Measurements from ENCODE around the gene RPS10.
A peak's percentile ranks its signal among the peaks of the same experiment; 100 is the strongest.

Gene RPS10
- 7.1 to 13.3 reads per million in 2 experiments for total RNA-seq

DNA sequence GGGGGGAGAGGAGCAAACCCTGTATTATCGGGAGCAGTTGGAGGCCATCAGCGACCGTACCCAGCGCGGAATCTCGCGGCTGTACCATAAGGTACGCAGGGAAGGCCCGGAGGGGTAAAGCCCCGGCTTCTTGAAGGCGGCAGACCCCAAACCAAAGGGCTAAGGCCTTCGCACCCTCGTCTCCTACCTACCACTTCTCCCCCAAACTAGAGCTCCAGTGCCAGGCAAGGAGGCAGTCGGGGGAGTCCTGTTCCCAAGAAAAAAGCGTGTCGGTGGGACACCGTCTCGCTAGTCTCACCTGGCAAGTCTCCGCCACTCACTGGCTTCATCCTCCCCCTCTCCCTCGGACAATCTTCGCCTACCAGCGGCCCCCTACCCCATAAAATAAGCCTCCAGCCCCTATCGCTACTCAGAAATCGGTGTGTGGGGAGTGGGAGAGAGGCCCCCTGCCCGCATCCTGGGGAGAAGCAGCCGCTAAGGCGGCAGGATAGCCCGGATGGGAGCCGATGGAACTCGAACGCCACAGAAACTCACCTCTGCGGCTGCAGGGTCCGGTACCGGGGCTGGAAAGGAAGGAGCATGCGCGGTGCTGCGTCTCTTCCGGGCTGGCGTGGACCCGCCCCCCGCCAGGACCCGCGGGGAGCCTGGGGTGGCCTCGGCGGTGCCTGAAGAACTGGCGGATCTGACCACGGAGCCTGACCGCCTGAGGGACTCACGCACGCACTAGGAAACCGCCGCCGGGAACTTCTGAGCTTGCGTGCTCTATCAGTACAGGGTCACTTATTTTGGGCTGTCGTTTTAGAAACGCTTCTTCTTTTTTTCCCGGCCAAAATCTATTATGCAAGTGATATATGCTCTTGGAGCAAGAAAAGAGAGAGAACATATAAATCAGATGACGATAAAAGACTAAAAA is at the start of gene RPS10:
RPS10 (minus strand) TSS at position 572 of the 913 bp plus-strand sequence. CDS start 848 bp downstream, outside the sequence.
- DNase-seq (ENCODE audit: low read depth), result peak; percentile 79

DNA sequence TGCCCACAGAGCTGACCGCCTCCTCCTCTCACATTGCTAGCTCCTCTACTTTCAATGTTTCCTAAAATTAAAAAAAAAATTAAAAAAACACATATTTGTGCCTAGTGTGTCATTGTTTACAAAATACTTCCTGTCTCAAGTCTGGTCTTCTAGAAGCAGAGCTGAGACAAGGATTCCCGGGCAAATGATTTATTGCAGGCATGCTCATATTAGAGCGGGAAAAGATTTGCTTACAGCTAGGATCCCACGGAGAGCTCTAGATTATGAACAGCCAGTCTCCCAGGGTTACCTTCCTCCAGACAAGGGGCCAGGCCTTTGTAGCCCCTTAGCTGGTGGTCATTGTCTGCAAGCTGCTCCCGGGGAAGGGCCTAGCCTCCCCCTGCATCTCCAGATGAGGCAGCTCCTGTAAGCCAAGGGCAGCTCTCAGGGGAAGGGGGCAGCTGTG is 49.4 kb upstream of the RPS10 start:
- DNase-seq (ENCODE audit: low read depth), result no peak

DNA sequence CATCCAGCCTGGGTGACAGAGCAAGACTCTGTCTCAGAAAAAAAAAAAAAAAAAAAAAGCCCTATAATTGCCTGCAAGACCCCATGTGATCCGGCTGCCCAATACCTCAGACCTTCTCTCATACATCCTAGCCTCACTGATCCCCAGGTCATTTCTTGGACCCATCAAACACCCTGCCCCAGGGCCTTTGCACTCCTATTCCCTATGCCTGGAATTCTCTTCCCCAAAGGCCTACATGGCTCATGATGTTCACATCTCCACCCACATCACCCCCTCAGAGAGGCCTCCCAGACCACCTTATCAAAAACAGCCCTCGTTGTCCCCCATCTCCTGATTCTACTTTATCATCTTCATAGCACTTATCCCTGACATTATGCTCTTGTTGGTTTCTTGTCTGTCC is 48.9 kb upstream of the RPS10 start:
- DNase-seq (ENCODE audit: low read depth), result no peak

DNA sequence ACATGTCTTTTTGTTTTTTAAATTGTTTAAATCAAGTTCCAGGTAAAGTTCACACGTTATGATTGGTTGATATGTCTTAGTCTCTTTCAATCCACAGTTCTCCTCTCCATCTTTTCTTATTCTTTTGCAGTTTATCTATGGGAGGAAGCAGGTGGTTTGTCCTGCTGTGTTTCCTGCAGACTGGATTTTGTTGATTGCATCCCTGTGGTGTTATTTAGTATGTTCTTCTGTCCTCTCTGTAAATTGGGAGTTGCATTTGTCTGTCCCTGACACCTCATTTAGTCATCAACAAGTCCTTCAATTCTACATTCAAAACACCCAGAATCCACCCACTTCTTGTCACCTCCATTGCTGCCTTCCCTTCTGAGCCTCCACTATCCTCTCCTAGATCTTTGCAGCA is 48.1 kb upstream of the RPS10 start:
- DNase-seq (ENCODE audit: low read depth), result no peak

DNA sequence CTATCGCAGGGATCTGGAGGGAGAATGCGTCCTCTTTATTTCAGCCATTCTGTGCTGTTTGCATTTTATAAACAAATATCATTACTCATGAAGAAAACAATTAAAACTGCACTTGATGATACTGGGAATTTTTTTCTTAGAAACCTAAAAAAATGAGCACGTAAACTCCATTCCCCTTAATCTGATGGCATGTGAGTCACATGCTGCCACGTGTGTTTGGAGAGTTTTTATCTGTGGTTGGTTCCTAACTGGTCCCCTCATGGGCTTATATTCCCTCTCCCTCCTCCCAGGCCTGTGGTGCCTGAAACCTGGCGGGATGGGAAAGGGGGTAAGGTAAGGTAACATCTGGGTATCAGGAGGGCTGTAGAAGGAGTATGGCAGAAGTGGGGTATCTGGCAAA is 46.6 kb upstream of the RPS10 start:
- DNase-seq (ENCODE audit: low read depth), result no peak

DNA sequence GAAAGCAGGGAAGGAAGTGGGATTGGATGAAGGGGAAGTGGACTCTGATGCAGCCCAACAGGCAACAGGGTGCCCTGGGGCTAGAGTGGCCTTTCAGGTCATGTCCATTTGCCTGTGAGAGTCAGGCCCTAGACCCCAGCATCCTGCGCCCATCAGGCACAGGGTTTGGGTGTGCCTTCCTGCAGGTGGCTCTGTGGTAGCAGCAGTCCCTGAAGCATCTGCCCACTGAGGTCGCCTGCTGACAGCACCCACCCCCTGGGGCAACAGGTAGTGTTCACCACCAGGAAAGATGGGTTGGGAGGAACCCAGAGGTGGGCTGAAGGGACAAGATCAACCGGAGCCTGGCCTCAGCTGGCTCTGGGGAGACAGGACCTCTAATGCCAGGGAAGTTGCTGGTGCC is 43.6 kb upstream of the RPS10 start:
- no peak for DNase-seq (ENCODE audit: low read depth)

DNA sequence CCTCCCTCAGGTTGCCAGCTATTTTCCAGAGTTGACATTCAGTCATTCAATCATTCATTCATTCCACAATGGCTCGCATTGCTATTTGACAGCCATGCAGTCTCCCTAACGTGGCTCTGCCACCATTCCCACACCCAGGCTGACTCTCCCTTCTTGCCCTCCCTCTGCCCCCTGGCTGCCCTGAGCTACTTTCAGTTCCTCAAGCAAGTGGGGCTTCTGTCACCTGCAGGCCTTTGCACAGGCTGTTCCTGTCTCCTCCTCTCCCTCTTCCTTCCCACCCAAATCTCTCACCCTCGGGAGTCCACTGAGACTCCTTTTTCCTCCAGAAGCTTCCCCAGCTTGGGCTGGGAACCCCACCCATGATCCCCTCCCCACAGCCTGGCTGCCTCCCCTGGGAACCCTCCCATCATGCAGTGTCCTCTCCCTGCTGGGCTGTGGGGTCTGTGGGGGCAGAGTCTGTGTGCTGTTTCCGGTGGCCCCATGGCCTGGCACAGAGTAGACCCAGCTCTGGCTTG is 42.6 kb upstream of the RPS10 start:
- DNase-seq (ENCODE audit: low read depth), result no peak

DNA sequence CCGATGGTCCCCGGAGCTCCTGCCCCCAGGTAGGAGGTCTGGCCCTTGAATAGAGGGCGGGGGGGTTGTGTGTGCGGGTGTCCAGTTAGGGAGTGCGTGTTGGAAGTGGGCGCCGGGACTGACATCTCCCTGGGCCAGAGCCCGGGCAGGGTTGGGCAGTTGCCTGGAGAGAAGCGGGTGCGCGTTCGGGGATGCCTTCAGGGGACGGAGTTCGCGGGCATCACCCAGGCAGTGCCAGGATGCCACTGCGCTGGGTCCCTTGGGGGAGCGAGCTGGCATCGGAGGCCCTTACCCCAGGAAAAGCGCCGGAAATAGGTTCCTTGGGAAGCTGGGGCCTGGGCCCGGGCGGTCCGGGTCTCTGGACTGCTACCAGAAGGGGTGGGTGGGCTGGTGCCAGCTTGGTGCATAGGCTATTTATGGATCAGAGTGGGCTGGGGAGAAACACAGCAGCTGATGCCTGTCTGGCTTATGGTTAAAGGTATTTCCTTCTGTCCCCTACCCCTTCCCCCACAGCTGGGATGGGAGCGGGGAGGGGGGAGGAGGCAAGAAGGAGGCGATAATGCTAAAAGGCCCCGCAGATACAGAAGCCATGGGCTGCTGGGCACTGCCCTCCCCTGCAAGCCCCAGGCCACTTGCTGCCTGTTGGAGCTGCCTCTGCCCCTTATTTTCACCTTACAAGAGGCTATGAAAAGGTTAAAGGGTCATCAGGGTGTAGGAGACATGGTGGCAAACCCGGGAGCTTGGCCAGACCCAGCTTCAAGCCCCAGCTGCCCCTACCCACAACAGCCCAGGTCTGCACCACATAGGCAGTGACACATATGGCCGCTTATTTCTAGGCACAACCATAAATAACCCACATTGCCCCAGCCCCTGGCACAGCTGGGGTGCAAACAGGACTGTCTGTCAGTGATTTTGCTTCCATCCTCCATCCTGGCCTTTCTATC is 40.6 kb upstream of the RPS10 start:
- no peak for DNase-seq (ENCODE audit: low read depth)

DNA sequence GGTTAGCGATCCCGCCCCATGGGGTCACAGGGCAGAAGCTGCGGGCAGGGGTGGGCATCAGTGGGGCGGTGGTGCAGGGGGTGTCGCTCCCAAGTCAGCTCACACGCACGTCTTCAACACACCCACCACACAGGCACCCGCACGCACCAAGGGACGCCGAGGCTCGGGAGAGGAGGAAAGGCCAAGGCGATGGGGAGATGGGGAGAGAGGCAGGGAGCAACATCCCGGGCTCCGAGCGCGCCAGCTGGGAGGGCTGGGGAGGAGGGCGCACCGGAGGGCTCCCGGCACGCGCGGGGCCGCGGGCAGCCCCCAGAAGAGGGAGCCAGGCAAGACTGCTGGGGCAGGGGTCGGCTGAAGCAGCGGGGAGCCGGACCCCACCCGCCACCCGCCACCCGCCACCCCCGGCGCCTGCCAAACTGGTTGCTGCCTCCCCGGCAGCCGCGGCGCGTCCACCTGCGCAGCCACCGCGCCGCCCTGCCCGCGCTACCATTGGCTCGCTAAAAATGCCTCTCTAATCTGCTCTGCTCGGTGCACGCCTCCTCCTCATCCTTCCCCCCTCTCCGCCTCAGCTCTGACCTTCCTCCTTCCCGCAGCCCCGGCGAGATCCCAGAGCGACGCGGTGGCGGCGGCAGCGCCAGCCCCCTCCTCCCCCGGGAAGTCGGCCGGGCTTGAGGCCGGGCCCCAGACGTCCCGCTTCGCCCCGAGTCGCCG is 39.8 kb upstream of the RPS10 start, which contains the start of gene PACSIN1:
PACSIN1 (plus strand) TSS at position 546 of the 711 bp plus-strand sequence. CDS start 60,230 bp downstream, outside the sequence.
- no peak for DNase-seq (ENCODE audit: low read depth)

DNA sequence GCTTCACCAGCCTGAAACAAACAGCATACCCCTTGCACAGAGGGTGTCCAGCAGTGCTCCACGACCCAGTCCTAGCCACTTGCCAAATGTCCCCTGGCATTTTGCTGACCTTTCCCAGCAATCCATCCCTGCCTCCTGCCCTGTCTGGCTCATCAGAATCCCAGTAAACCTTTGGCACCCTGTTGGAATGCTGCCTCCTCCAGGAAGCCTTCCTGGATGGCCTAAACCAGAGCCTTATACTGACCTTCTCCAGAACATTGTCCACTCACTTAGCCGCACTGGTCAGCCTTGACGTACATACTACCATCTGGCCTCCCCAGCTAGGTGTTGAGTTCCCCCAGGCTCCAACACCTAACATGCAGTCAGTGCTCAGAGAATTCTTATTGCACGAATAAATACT is 38.0 kb upstream of the RPS10 start:
- DNase-seq (ENCODE audit: low read depth), result no peak

DNA sequence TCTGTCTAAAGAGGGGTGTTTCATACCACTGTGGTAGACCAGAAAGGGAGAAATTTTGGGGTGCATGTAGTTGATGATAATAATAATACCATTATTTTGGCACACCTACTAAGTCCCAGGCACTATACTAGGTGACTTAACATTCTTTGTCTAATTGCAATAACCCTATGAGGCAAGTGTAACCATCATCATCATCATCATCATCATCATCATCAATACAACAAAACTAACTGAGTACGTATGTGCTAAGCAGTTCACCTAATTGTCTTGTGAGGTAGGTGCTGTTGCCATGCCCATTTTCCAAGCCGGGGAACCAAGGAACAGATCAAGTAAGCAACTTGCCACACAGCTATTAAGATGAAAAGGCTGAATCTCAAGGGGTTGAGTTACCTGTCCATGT is 37.4 kb upstream of the RPS10 start:
- DNase-seq (ENCODE audit: low read depth), result no peak

DNA sequence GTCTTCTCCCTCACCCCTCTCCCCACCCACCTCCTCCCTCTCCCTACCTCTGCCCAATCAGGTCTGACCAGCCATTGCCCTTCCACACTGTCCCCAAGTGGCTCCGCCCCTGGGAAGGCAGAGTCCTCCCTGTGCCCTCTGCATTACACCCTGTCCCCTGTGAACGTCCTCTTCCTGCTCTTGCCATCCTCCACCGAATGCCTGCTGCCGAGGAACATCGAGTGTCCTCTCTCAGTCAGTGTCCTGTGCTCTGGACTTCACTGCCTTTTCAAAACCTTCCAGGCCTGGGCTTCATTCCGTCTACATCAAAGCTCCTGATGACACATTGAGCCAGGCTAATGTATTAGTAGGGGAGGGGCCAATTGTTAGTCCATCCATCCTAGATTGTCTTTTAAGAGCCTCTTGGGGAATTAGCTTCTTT is 36.7 kb upstream of the RPS10 start:
- DNase-seq (ENCODE audit: low read depth), result no peak

DNA sequence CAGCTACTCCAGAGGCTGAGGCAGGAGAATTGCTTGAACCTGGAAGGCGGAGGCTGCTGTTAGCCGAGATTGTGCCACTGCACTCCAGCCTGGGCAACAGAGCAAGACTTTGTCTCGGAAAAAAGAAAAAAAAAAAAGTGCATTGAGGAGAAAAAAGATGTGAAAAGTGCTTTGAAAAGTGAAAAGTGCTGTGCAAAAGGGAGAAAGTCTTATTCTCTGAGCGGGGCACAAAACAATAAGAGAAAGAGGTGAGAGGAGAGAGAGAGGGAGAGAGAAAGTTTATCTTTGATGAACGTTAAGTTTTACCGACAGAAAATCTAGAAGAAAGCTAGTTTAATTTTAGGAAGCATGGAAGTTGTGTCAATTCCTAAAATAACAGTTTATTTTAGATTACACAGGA is 36.1 kb upstream of the RPS10 start:
- DNase-seq (ENCODE audit: low read depth), result no peak

DNA sequence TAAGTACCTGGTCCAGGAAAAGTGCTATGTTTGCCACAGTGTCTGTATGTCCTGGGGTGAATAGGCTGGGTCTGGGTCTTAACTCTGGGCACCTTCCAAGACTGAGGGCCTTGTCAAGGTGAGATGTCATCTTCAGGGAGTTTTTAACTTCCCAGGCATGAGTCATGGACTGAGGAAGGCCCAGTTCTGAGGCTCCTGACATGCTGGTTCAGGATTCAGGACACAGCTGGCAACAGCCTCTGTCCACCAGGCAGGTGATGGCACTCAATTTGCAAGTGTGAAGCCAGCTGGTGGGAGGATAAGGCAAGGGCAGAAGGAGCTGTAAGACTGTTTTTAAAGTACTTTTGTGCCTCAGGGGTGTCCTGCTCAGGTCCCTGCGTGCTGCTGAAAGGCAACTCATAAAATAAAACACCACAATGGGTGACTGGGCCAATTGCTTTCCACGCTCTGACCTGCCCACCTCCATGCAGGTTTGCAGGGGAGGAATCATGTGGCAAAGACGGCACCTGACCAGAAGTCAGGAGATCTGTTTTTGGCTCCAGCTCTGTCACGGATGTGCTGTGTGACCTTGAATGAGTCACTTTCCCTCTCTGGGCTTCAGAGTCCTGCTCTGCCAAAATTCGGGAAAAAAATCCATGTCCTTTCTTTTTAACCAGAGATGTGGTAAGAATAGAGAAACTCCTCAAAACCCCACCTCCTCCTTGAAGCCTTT is 35.1 kb upstream of the RPS10 start:
- DNase-seq (ENCODE audit: low read depth), result no peak

DNA sequence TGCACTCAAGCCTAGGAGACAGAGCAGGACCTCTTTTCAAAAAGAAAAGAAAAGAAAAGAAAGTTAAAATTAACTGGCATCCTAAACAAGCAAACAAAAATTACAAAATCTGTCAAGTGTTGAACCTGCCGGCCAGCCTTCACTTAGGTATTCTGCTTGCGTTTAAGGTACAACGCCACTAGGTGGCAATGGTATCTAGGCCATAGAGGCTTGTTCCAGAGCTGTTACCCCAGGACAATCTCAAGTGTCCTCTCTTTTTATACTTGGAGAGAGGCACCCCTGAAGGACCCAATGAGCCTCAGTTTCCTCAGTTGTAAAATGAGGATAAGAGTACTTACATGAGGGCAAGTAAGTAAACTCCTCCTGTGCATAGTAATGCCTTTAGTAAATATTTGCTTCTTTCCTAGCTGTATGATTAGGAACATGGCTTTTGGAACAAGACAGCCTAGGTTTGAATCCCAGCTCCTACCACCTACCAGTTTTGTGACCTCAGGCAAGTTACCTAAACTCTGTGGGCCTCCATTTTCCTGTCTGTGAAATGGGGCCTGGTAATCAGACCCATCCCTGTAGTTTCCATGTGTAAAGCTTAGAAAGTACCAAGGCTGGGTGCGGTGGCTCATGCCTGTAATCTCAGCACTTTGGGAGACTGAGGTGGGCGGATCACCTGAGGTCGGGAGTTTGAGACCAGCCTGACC is 34.2 kb upstream of the RPS10 start:
- DNase-seq (ENCODE audit: low read depth), result peak; percentile 24

DNA sequence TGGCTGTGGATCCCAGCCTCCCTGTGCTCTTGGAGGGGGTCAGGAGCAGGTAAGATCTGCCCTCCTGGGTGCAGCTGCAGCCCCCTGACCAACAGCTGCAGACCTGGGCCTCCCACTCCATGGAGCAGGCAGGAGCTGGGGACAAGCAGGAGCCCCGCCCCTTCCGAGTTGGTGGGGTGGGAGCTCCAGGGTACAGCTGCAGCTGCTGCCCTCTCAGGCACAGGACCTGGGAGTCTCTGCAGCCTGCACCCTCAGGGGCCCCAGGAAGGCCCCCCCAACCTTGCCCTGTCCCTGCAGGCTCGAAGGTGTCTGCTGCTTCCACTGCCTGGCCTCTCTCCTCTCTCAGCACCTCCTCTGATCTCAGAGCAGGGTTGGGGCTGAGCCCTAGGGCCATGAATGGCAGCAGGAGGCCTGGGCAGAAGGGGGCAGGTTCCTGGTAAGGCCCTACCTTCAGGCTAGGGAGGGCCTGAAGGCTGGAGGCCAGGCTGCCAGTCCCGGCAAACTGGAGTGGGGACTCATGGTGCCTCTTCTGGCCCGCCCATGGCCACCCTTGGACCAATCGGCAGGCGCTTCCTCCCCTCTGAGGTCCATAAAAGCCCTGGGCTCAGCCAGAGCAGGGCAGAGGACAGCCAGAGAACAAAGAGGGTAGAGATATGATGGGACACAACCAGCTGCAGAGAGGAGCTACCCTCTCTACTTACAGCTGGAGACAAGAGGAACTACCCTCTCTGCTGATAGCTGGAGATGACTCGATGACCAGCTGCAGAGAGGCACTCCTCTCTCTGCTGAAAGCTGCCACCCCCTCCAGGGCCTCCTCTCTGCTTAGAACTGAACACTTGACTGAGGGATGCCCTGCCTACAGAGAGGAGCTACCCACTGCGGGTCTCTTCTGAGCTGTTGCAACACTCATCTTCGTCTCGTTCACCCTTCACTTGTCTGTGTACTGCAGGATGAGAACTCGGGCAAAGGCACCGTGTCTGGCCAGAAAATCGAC is 32.2 kb upstream of the RPS10 start:
- DNase-seq (ENCODE audit: low read depth), result no peak

DNA sequence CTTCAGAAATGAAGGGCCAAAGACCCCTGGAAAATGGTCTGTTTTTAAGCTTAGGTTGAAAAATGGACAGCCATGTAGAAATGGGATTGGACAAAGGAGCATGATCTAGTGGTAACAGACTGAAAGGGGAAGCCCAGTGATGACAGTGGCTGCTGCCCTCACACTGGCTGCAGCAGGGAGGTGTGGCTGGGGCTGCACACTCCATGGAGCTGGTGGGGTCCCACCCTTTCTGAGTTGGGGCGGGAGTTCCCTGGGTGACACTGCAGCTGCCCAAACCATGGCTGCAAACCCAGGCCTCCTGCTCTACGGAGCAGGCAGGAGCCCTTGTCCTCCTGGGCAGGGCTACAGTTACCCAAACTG is 31.5 kb upstream of the RPS10 start:
- DNase-seq (ENCODE audit: low read depth), result no peak

DNA sequence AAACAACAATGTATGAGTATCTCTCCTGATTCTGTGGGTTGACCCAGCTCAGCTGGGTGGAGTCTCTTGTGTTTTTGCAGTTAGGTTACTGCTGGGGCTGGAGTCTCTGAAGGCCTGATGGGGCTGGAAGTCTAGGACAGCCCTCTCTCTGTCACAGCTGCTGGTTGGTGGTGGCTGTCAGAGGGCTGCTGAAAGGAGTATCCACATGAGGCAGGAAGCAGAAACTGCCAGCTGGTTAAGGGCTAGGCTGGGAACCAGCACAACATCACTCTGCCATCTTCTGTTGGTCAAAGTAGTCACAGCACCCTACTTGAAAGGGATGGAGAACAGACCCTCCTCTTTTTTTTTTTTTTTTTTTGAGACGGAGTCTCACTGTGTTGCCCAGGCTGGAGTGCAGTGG is 30.0 kb upstream of the RPS10 start:
- no peak for DNase-seq (ENCODE audit: low read depth)

DNA sequence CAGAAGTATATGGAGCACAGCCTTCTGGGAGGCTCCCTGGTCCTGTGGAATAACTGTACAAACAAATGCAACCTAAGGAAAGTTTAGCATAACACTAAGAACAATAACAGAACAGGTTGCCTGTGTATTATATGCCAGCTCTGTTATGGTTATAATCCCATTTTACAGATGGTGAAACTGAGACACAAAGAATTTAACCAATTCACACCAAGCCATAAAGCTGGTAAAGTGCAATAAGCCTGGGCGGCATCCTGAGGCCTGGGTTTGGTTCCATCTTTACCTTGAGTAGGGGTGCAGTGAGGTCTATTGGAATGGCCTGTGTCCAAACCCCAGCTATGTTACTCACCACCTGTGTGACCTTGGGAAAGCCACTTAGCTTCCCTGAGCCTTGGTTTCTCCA is 25.3 kb upstream of the RPS10 start:
- DNase-seq (ENCODE audit: low read depth), result no peak

Measured in T follicular helper cell (primary cell).